ENCODE data around the gene CFAP157.

- TF ChIP-seq EZH2 (IDR thresholded peaks at IDR 0.05; ENCODE audit: borderline replicate concordance, low read length) (no peak), CTCF (conservative IDR thresholded peaks at IDR 0.05 in 1 of 2, IDR thresholded peaks at IDR 0.05 in 1 of 2; ENCODE audit: extremely low read depth in 1 of 2, insufficient read depth in 1 of 2, low read depth in 1 of 2, low read length in 2 of 2) (no peak)
These were observed 27.3 kb upstream of the CFAP157 start for GRCh38 chr9:127679506-127679905.
